ENCODE measurements around the gene F2R.

GRCh38 chr5:76695346-76695745 is 20.6 kb upstream of the F2R start:
- TF ChIP-seq ZNF331 (CRISPR knock-in tag; IDR thresholded peaks at IDR 0.05; ENCODE audit: low read depth) (no peak), POLR2AphosphoS5 (IDR thresholded peaks at IDR 0.05; ENCODE audit: low read depth) (no peak), CTCF (conservative IDR thresholded peaks at IDR 0.05; ENCODE audit: low read depth in 2 of 2) (no peak), EZH2phosphoT487 (IDR thresholded peaks at IDR 0.05; ENCODE audit: unreplicated experiment) (no peak), REST (IDR thresholded peaks at IDR 0.05; ENCODE audit: unreplicated experiment) (no peak), EZH2 (IDR thresholded peaks at IDR 0.05; ENCODE audit: low read depth, unreplicated experiment) (no peak), NANOG (IDR thresholded peaks at IDR 0.05; ENCODE audit: borderline replicate concordance) (no peak), ETS1 (IDR thresholded peaks at IDR 0.05) (no peak), CREB1 (CRISPR knock-in tag; IDR thresholded peaks at IDR 0.05; ENCODE audit: low read depth) (no peak), JUNB (IDR thresholded peaks at IDR 0.05; ENCODE audit: unreplicated experiment) (no peak), STAT1 (IDR thresholded peaks at IDR 0.05; ENCODE audit: unreplicated experiment) (no peak), ZNF114 (CRISPR knock-in tag; IDR thresholded peaks at IDR 0.05) (no peak)
